NB4 (cell line): ENCODE measurements around the gene OPCML.

Experiments used
- DNase-seq: peaks from one replicate; pipeline ENCODE4 v3.0.0; 2010; ENCODE audit warnings: low read depth
- H3K4me3 ChIP-seq: one replicate; pipeline ENCODE4 v1.5.1; 2011; ENCODE audit warnings: mild to moderate bottlenecking, low read depth, low read length, moderate library complexity
- MYC ChIP-seq: IDR thresholded peaks from 2 replicates; pipeline ENCODE4 v1.6.1; 2011; ENCODE audit warnings: low read depth, low read length
- POLR2A ChIP-seq: IDR thresholded peaks from 2 replicates; pipeline ENCODE4 v1.6.1; 2011; ENCODE audit warnings: mild to moderate bottlenecking; ENCODE audit not compliant: insufficient read length; ENCODE audit errors: extremely low read depth
- TF ChIP-seq, protein P1 (sequence below): IDR thresholded peaks from one replicate; pipeline ENCODE4 v1.5.1; 2012; ENCODE audit warnings: low read depth, low read length
- TF ChIP-seq, protein P2 (sequence below): IDR thresholded peaks from 2 replicates; pipeline ENCODE4 v1.6.1; 2011; ENCODE audit warnings: low read depth, low read length

The OPCML gene

DNA sequence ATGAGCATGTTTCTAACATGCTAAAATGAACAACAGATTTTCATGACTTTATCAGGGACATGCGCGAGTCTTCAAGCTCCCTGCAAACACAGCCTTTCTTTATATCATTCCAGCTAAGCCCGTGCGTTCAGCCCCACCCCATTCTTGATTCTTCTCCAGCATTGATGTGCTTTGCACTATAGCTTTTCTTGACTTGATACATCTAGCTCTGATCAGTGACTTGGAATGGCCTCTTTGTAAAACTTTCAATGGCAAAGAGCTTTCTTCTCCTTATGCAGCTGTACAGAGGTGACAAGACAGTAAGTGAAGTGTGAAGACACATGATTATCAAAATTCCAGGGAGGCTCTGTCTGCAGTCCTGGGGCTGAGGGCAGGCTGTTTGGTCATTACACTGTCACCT lies 561.0 kb downstream of the OPCML start:
- no peak overlapping the region for H3K4me3 ChIP-seq
- no peak for TF ChIP-seq POLR2A
- TF ChIP-seq, protein P1, sequence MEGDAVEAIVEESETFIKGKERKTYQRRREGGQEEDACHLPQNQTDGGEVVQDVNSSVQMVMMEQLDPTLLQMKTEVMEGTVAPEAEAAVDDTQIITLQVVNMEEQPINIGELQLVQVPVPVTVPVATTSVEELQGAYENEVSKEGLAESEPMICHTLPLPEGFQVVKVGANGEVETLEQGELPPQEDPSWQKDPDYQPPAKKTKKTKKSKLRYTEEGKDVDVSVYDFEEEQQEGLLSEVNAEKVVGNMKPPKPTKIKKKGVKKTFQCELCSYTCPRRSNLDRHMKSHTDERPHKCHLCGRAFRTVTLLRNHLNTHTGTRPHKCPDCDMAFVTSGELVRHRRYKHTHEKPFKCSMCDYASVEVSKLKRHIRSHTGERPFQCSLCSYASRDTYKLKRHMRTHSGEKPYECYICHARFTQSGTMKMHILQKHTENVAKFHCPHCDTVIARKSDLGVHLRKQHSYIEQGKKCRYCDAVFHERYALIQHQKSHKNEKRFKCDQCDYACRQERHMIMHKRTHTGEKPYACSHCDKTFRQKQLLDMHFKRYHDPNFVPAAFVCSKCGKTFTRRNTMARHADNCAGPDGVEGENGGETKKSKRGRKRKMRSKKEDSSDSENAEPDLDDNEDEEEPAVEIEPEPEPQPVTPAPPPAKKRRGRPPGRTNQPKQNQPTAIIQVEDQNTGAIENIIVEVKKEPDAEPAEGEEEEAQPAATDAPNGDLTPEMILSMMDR = no peak
- TF ChIP-seq, protein P2, sequence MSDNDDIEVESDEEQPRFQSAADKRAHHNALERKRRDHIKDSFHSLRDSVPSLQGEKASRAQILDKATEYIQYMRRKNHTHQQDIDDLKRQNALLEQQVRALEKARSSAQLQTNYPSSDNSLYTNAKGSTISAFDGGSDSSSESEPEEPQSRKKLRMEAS = no peak
- TF ChIP-seq MYC = no peak
- no peak for DNase-seq

DNA sequence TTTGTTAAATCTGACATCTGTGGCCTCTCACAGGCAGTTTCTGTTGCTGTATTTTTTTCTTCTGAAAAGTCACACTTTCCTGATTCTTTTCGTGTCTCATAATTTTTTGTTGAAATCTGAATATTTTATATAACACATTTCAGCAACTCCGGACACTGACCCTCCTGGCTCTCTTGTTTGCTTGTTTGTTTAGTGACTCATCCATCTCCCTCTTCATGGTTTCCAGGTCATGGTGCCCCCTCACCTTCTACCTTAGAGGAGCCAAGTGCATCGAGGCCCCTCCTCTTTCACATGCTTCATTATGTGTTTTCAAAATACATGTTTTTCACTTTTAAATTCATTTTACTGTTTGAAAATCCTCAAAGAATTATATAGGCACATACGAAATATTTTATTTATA lies 562.4 kb downstream of the OPCML start:
- DNase-seq = no peak
- H3K4me3 ChIP-seq = no peak overlapping the region
- TF ChIP-seq, protein P1 = no peak
- TF ChIP-seq MYC (no peak), POLR2A (no peak)
- TF ChIP-seq, protein P2 = no peak

DNA sequence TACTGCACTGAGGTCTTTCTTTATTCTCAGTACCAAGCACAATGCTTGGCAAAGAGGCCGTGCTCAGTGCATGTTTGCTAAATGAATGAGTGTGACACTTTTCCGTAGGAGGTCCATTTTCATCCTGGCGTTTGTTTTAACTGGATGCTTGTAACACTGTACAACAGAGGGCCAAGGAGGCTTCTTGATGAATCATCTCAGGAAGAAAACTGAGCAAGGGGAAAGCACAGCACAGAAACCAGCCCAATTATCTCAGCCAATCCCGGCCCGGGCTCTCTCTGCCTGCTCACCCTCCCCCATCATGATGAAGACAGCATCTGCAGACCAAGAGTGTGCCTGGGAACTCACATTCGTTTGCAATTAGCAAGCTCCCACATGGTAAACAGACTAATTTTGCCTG lies 570.3 kb downstream of the OPCML start:
- no peak for TF ChIP-seq MYC
- TF ChIP-seq, protein P1 = no peak
- no peak for TF ChIP-seq POLR2A
- DNase-seq = no peak
- H3K4me3 ChIP-seq = no peak overlapping the region

DNA sequence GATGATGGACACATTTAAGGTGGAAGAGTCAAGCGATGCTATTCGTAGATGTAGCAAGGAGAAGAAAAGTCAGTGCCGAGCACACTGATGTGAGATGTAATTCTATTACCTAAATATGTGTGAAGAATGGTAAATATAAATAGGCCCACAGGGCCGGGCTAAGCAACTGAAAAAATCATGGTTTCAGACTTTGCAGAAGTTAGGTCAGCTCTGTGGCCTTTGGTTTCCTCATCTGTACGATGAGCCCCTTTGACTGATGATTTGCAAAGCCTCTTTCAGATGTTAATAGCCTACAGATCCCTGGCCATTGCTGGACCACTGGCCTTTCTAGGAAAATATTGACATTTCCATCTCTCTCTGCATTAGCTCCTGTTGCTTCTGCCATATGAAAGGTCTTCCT lies 570.8 kb downstream of the OPCML start:
- no peak overlapping the region for H3K4me3 ChIP-seq
- TF ChIP-seq MYC (no peak), POLR2A (no peak)
- TF ChIP-seq, protein P2 = no peak
- TF ChIP-seq, protein P1 = no peak
- no peak for DNase-seq

DNA sequence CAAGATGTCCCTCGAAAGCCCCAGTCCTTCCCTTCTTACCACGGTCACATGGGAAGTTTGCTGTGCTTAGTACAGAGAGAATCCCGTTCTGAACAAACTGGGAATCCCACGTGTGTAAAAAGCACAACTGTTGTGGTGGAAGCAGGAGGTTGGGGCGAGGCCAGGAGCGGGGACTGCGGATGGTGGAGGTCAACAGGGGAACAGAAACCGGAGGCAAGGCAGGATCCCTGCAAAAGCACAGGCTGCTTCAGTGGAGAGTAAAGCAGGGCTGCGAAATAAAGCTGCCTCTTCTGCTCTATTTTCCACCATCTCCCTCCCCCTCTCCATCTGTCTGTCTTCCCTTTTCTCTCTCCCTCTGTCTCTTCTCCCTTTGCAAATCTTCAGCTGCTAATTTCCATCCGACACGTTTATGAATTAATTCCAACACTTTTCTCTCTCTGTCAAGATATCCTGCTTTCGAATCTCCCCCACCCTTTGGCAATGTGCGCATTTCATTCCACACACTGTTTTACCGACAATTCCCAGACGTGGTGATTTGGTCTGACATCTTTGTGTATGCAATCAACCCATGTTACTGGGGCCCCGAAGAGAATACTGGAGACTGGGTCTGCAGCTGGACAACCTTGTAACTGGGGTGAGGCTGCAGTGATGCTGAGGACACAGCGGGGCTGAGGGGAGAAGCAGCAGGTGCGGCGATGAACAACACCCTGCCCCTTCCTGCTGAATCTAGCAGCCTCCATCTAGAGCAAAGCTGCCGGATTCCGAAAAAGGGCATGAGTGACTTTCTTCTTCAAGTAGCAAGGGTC lies 571.8 kb downstream of the OPCML start:
- DNase-seq = no peak
- TF ChIP-seq, protein P1 = no peak
- H3K4me3 ChIP-seq = no peak overlapping the region

DNA sequence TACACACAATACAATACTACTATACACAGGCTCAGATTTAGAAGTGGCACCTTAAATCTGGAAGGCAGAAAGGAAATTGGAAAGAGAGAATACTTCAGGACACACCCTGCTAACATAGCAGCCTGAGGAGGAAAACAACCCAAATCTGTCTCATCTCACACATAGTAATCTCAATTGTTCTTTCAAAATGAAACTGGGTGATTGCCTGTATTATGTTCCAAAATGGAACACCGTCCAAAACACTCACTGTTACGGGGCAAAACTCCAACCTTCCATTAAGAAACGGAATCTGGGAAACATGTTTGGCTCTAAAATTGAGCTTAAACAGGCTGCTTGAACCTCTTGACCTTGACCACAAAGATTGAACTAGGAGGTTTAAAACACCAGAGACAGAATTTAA lies 572.6 kb downstream of the OPCML start:
- TF ChIP-seq MYC (no peak), POLR2A (no peak)
- TF ChIP-seq, protein P1 = no peak
- TF ChIP-seq, protein P2 = no peak
- no peak overlapping the region for H3K4me3 ChIP-seq
- DNase-seq = no peak
